ENCODE data around the gene MCF2L.
A peak's percentile ranks its signal among the peaks of the same experiment; 100 is the strongest.

The MCF2L gene

GRCh38 chr13:113000575-113000974 lies 31.6 kb downstream of the MCF2L start:
- no peaks in the 10 kb centered on the region for H3K4me1 ChIP-seq (ENCODE audit: low read length)
- H3K36me3 ChIP-seq (replicated peaks; ENCODE audit: low read depth, low read length): no peaks in the 10 kb centered on the region
- H3K9ac ChIP-seq (ENCODE audit: low read length): no peak overlapping the region
- no peaks in the 10 kb centered on the region for H3K27me3 ChIP-seq (ENCODE audit: low read depth, low read length)
- no peaks in the 10 kb centered on the region for H3K9me3 ChIP-seq (ENCODE audit: insufficient read depth, low read length)
- no peaks in the 10 kb centered on the region for H3K79me2 ChIP-seq (ENCODE audit: low read length)
- no peak overlapping the region for H3K4me3 ChIP-seq (ENCODE audit: low read length)
- H4K20me1 ChIP-seq (ENCODE audit: insufficient read depth, low read length): no peaks in the 10 kb centered on the region
- TF ChIP-seq EZH2phosphoT487 (IDR thresholded peaks at IDR 0.05; ENCODE audit: low read depth): no peak
- TF ChIP-seq, protein P1, sequence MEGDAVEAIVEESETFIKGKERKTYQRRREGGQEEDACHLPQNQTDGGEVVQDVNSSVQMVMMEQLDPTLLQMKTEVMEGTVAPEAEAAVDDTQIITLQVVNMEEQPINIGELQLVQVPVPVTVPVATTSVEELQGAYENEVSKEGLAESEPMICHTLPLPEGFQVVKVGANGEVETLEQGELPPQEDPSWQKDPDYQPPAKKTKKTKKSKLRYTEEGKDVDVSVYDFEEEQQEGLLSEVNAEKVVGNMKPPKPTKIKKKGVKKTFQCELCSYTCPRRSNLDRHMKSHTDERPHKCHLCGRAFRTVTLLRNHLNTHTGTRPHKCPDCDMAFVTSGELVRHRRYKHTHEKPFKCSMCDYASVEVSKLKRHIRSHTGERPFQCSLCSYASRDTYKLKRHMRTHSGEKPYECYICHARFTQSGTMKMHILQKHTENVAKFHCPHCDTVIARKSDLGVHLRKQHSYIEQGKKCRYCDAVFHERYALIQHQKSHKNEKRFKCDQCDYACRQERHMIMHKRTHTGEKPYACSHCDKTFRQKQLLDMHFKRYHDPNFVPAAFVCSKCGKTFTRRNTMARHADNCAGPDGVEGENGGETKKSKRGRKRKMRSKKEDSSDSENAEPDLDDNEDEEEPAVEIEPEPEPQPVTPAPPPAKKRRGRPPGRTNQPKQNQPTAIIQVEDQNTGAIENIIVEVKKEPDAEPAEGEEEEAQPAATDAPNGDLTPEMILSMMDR (IDR thresholded peaks at IDR 0.05; ENCODE audit: low read depth, low read length): no peak
- no peak overlapping the region for H3K27ac ChIP-seq (ENCODE audit: low read length)
- no peak overlapping the region for H2AFZ ChIP-seq (ENCODE audit: low read depth, low read length)
- H3K4me2 ChIP-seq (ENCODE audit: low read length): no peak overlapping the region

DNA sequence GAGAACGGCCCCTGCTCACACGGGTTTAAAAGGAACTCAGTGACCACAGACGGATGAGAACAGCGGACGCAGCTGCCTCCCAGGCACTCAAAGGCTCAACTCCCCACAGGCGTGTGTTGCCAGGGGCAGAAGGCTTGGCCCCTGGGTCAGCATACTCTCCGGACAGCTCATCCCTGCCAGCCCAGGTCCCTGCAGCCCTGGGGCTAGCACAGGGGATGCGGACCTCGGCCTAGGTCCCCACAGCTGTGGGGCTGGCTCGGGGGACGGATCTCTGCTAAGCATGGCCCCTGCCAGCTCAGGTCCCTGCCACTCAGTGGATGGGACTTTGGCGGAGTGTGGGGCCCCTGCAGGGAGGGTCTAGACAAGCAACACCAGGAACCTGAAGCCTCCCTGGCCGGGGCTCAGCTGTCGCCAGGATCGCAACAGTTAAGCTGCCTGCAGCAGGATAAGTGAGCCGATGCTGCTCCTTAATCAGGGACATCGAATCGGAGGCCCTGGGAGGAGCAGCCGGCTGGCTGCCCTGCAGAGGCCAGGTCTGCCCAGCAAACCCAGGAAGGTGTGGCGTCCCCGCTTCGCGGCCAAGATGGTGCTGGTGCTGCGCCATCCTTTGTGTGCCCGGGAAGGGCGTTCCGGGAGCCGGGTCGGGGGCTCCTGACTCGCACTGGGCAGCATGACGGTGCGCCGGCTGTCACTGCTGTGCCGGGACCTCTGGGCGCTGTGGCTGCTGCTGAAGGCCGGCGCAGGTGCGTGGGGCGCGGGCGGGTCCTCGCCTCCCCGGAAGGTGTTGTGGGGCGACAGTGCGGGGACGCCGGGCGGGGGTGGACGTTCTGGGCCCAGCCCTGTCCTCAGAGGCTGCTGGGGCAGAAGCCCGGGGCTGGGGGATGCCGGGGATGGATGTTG lies 32.5 kb downstream of the MCF2L start:
- no peak overlapping the region for H3K4me2 ChIP-seq (ENCODE audit: low read length)
- no peak overlapping the region for H2AFZ ChIP-seq (ENCODE audit: low read depth, low read length)

GRCh38 chr13:113002206-113002912 lies 33.3 kb downstream of the MCF2L start:
- H3K27ac ChIP-seq (ENCODE audit: low read length): no peak overlapping the region
- no peak overlapping the region for H3K4me3 ChIP-seq (ENCODE audit: low read length)
- no peaks in the 10 kb centered on the region for H3K9me3 ChIP-seq (ENCODE audit: insufficient read depth, low read length)
- H3K4me1 ChIP-seq (ENCODE audit: low read length): no peaks in the 10 kb centered on the region
- no peak for TF ChIP-seq EZH2phosphoT487 (IDR thresholded peaks at IDR 0.05; ENCODE audit: low read depth)
- TF ChIP-seq, protein P1 (IDR thresholded peaks at IDR 0.05; ENCODE audit: low read depth, low read length): peak; percentile 21; the same call in 1 of the 2 replicates
- H3K4me2 ChIP-seq (ENCODE audit: low read length): no peak overlapping the region
- H3K9ac ChIP-seq (ENCODE audit: low read length): no peak overlapping the region
- H2AFZ ChIP-seq (ENCODE audit: low read depth, low read length): no peak overlapping the region
- H4K20me1 ChIP-seq (ENCODE audit: insufficient read depth, low read length): no peaks in the 10 kb centered on the region
- no peaks in the 10 kb centered on the region for H3K79me2 ChIP-seq (ENCODE audit: low read length)
- no peaks in the 10 kb centered on the region for H3K27me3 ChIP-seq (ENCODE audit: low read depth, low read length)
- H3K36me3 ChIP-seq (replicated peaks; ENCODE audit: low read depth, low read length): no peaks in the 10 kb centered on the region

More for the DNA sequence above, 32.5 kb downstream of the MCF2L start:
- no peak overlapping the region for H3K4me3 ChIP-seq (ENCODE audit: low read length)
- H3K9me3 ChIP-seq (ENCODE audit: insufficient read depth, low read length): no peaks in the 10 kb centered on the region
- H3K9ac ChIP-seq (ENCODE audit: low read length): no peak overlapping the region
- no peaks in the 10 kb centered on the region for H3K27me3 ChIP-seq (ENCODE audit: low read depth, low read length)
- H3K36me3 ChIP-seq (replicated peaks; ENCODE audit: low read depth, low read length): no peaks in the 10 kb centered on the region
- no peaks in the 10 kb centered on the region for H4K20me1 ChIP-seq (ENCODE audit: insufficient read depth, low read length)
- no peak for TF ChIP-seq EZH2phosphoT487 (IDR thresholded peaks at IDR 0.05; ENCODE audit: low read depth)
- TF ChIP-seq, protein P1 (IDR thresholded peaks at IDR 0.05; ENCODE audit: low read depth, low read length): no peak
- no peaks in the 10 kb centered on the region for H3K79me2 ChIP-seq (ENCODE audit: low read length)
- H3K27ac ChIP-seq (ENCODE audit: low read length): no peak overlapping the region
- H3K4me1 ChIP-seq (ENCODE audit: low read length): no peaks in the 10 kb centered on the region

DNA sequence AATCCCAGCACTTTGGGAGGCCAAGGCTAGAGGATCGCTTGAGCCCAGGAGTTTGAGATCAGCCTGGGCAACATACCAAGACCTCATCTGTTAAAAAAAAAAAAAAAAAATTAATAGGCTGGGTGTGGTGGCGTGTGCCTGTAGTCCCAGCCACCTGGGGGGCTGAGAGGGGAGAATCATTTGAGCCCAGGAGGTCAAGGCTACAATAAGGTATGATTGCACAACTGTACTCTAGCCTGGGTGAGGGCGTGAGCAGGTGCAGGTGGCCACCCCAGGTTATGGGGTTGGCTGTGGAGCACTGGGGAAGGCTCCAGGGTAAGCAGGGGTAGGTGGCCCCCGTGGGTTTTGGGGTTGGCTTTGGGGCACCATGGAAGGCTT lies 33.9 kb downstream of the MCF2L start:
- Histone ChIP-seq H4K20me1 (ENCODE audit: insufficient read depth, low read length) (no peaks in the 10 kb centered on the region), H3K4me2 (ENCODE audit: low read length) (no peak overlapping the region), H3K4me3 (ENCODE audit: low read length) (no peak overlapping the region), H2AFZ (ENCODE audit: low read depth, low read length) (no peak overlapping the region), H3K79me2 (ENCODE audit: low read length) (no peaks in the 10 kb centered on the region), H3K9me3 (ENCODE audit: insufficient read depth, low read length) (no peaks in the 10 kb centered on the region), H3K27ac (ENCODE audit: low read length) (no peak overlapping the region), H3K36me3 (replicated peaks; ENCODE audit: low read depth, low read length) (no peaks in the 10 kb centered on the region), H3K9ac (ENCODE audit: low read length) (no peak overlapping the region), H3K27me3 (ENCODE audit: low read depth, low read length) (no peaks in the 10 kb centered on the region), H3K4me1 (ENCODE audit: low read length) (no peaks in the 10 kb centered on the region)
- no peak for TF ChIP-seq EZH2phosphoT487 (IDR thresholded peaks at IDR 0.05; ENCODE audit: low read depth)
- TF ChIP-seq, protein P1 (IDR thresholded peaks at IDR 0.05; ENCODE audit: low read depth, low read length): no peak

Data from OCI-LY3 (cell line).